ENCODE results near the gene GALNT15. TPM values are rescaled to one million over a fixed set of nuclear protein-coding genes. Genes with fewer than 3 reads are reported as not detected.

Gene GALNT15
- total RNA-seq, 2 experiments from 2014 or later = not detected

GRCh38 chr3:16183601-16184270 is 9.3 kb downstream of the GALNT15 start:
- Mint-ChIP-seq H3K4me3 (no peak overlapping the region), H3K4me1 (peaks cover 4% of the 10 kb centered on the region), H3K9me3 (ENCODE audit: low read depth) (no peaks in the 10 kb centered on the region), H3K36me3 (no peaks in the 10 kb centered on the region), H3K27me3 (peaks cover 3% of the 10 kb centered on the region), H3K27ac (no peak overlapping the region)
- no peak for DNase-seq
- CTCF ChIA-PET = no interaction called here
- no peak for ATAC-seq

GRCh38 chr3:16186086-16186485 is 11.6 kb downstream of the GALNT15 start:
- H3K27me3 Mint-ChIP-seq = peaks cover 6% of the 10 kb centered on the region
- peaks cover 4% of the 10 kb centered on the region for H3K4me1 Mint-ChIP-seq
- H3K9me3 Mint-ChIP-seq (ENCODE audit: low read depth) = no peaks in the 10 kb centered on the region
- no peak overlapping the region for H3K4me3 Mint-ChIP-seq
- CTCF ChIA-PET = no interaction called here
- no peak for ATAC-seq
- no peak for DNase-seq
- H3K36me3 Mint-ChIP-seq = no peaks in the 10 kb centered on the region
- no peak overlapping the region for H3K27ac Mint-ChIP-seq

DNA sequence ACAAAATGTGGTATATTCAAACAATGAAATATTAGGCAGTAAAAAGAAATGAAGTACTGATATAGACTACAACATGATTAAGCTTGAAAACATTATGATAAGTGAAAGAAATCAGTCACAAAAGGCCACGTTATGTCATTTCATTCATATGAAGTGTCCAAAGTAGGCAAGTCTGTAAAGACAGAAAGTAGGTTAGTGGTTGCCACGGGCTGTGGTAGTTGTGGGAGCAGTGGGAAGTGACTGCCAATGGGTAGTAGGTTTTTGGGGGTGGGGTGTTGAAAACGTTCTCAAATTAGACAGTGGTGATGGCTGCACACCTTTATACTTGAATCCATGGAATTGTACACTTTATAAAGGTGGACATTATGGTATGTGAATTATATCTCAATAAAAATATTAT is 12.1 kb downstream of the GALNT15 start:
- Mint-ChIP-seq H3K27ac (no peak overlapping the region), H3K4me1 (peaks cover 4% of the 10 kb centered on the region), H3K4me3 (no peak overlapping the region), H3K27me3 (peaks cover 6% of the 10 kb centered on the region), H3K9me3 (ENCODE audit: low read depth) (no peaks in the 10 kb centered on the region), H3K36me3 (no peaks in the 10 kb centered on the region)
- ATAC-seq = no peak
- peak; percentile 50 for DNase-seq
- CTCF ChIA-PET = no interaction called here

GRCh38 chr3:16187213-16187790 is 12.8 kb downstream of the GALNT15 start:
- Mint-ChIP-seq H3K9me3 (ENCODE audit: low read depth) (no peaks in the 10 kb centered on the region), H3K36me3 (no peaks in the 10 kb centered on the region), H3K4me1 (peaks cover 4% of the 10 kb centered on the region), H3K27me3 (peaks cover 6% of the 10 kb centered on the region), H3K27ac (no peak overlapping the region), H3K4me3 (no peak overlapping the region)
- CTCF ChIA-PET = no interaction called here
- ATAC-seq (no peak), DNase-seq (no peak)

GRCh38 chr3:16188071-16188470 is 13.6 kb downstream of the GALNT15 start:
- CTCF ChIA-PET = interaction anchor here (2.2 kb wide), 1 partner anchor 10 kb away, joined by 10 read pairs; no protein-coding TSS in a partner anchor

DNA sequence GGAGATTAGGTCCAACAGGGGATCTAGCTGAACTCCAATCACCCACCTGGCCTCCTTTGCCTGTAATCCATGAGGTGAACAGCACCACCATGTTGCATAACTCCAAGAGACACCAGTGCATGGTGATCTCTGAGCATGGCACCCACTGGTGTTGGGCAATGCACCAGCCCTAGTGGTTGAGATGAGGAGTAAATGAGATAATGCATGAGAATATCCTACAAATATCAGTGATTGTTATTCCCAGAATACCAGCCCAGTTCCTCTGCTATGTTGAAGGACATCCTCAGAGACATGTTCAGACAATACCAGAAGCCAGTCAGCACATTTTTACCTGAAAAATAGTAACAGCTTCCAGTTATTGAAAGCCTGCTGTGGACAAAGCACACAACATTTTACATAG is 14.7 kb downstream of the GALNT15 start:
- CTCF ChIA-PET = interaction anchor here (1.2 to 2.2 kb wide), 2 partner anchors 11 to 13 kb away, joined by 3 to 10 read pairs; no protein-coding TSS in a partner anchor
- no peaks in the 10 kb centered on the region for H3K9me3 Mint-ChIP-seq (ENCODE audit: low read depth)
- ATAC-seq = no peak

More at GRCh38 chr3:16188071-16188470, 13.6 kb downstream of the GALNT15 start:
- DNase-seq (no peak), ATAC-seq (no peak)
- Mint-ChIP-seq H3K36me3 (no peaks in the 10 kb centered on the region), H3K4me3 (no peak overlapping the region), H3K4me1 (peaks cover 4% of the 10 kb centered on the region), H3K27ac (no peak overlapping the region), H3K9me3 (ENCODE audit: low read depth) (no peaks in the 10 kb centered on the region), H3K27me3 (peaks cover 8% of the 10 kb centered on the region)

GRCh38 chr3:16190704-16191103 is 16.2 kb downstream of the GALNT15 start:
- Mint-ChIP-seq H3K4me3 (no peak overlapping the region), H3K4me1 (peaks cover 4% of the 10 kb centered on the region), H3K27me3 (peaks cover 15% of the 10 kb centered on the region), H3K9me3 (ENCODE audit: low read depth) (no peaks in the 10 kb centered on the region), H3K27ac (no peak overlapping the region), H3K36me3 (no peaks in the 10 kb centered on the region)
- DNase-seq (no peak), ATAC-seq (no peak)
- CTCF ChIA-PET = interaction anchor here (0.7 kb wide), 2 partner anchors 13 to 396 kb away, joined by 3 to 5 read pairs; no protein-coding TSS in a partner anchor

More for the DNA sequence above, 14.7 kb downstream of the GALNT15 start:
- Mint-ChIP-seq H3K36me3 (no peaks in the 10 kb centered on the region), H3K4me3 (no peak overlapping the region), H3K27ac (no peak overlapping the region), H3K4me1 (peaks cover 4% of the 10 kb centered on the region), H3K27me3 (peaks cover 15% of the 10 kb centered on the region)
- DNase-seq = no peak

DNA sequence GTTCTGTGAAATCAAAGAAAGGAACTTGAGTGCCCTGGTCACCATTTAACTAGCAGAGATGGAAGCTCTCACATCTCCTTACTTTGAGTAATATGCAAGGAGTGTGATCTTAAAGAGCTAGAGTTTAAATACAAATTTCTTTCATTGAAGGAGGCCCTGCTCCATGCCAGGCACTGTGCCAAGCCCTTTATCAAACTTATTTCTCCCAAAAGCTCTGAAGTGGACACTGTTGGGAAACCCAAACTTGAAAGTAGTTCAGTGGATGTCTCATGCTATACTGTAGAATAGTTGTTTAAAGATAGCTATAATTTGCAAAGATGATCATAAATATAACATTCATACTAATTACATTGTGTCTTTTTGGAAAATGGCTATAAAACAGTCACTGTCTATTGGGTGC is 17.1 kb downstream of the GALNT15 start:
- H3K36me3 Mint-ChIP-seq = no peaks in the 10 kb centered on the region
- CTCF ChIA-PET = no interaction called here
- peaks cover 15% of the 10 kb centered on the region for H3K27me3 Mint-ChIP-seq
- no peak overlapping the region for H3K27ac Mint-ChIP-seq
- peaks cover 1% of the 10 kb centered on the region for H3K4me1 Mint-ChIP-seq
- H3K9me3 Mint-ChIP-seq (ENCODE audit: low read depth) = no peaks in the 10 kb centered on the region
- DNase-seq (no peak), ATAC-seq (no peak)
- no peak overlapping the region for H3K4me3 Mint-ChIP-seq

DNA sequence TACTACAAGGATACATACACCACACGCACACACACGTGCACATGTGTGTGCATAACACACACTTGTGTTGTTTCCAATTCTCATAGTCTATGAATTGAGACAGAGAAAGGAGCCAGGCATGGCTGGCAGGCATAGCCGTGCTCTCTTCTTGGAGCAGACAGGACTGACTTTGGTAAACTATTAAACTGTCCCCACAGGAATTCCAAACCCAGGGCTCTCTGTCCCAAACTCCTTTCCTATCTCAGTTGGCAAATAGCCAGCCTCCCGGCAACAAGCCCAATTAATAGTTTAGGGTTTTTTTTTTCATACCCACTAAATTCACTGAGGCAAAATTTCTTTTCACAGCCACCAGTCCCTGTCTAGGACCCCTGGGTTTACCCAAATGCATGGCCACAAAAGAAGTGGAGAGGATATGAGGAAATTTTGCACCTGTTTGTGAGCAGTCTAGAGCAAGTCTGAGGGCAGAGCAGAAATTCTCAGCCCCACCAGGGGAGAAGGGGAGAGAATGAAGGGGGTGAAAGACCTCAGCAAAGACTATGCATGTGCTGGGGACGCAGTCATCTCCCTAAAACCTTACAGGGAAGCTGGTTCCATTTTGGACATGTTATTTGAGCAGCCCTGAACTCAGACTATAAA is 17.8 kb downstream of the GALNT15 start:
- no peak overlapping the region for H3K27ac Mint-ChIP-seq
- H3K4me1 Mint-ChIP-seq = no peaks in the 10 kb centered on the region
- H3K4me3 Mint-ChIP-seq = no peak overlapping the region
- no peaks in the 10 kb centered on the region for H3K36me3 Mint-ChIP-seq
- CTCF ChIA-PET = no interaction called here
- no peak for DNase-seq
- H3K27me3 Mint-ChIP-seq = peaks cover 15% of the 10 kb centered on the region
- no peak for ATAC-seq
- H3K9me3 Mint-ChIP-seq (ENCODE audit: low read depth) = no peaks in the 10 kb centered on the region

GRCh38 chr3:16198427-16198826 is 23.9 kb downstream of the GALNT15 start:
- Mint-ChIP-seq H3K4me1 (peaks cover 9% of the 10 kb centered on the region), H3K4me3 (no peak overlapping the region), H3K9me3 (ENCODE audit: low read depth) (no peaks in the 10 kb centered on the region), H3K27me3 (peaks cover 10% of the 10 kb centered on the region), H3K27ac (no peak overlapping the region), H3K36me3 (no peaks in the 10 kb centered on the region)
- ATAC-seq = no peak
- CTCF ChIA-PET = no interaction called here
- DNase-seq = no peak

DNA sequence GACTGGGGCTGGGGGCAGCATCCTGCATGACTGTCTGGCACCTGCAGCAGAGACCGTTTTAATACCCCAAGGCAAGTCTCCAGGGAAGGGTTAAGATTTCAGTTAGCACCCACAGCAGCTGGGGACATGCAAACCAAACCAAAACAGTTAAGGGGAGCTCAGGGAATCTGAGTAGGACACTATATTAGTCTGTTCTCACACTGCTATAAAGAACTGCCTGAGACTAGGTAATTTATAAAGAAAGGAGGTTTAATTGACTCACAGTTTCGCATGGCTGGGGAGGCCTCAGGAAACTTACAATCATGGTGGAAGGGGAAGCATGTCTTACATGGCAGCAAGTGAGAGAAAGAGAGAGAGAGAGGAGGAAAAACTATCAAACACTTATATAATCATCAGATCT is 25.3 kb downstream of the GALNT15 start:
- Mint-ChIP-seq H3K27me3 (peaks cover 5% of the 10 kb centered on the region), H3K4me3 (no peak overlapping the region), H3K4me1 (peaks cover 14% of the 10 kb centered on the region), H3K27ac (no peak overlapping the region), H3K36me3 (no peaks in the 10 kb centered on the region), H3K9me3 (ENCODE audit: low read depth) (no peaks in the 10 kb centered on the region)
- CTCF ChIA-PET = no interaction called here
- no peak for DNase-seq
- no peak for ATAC-seq

DNA sequence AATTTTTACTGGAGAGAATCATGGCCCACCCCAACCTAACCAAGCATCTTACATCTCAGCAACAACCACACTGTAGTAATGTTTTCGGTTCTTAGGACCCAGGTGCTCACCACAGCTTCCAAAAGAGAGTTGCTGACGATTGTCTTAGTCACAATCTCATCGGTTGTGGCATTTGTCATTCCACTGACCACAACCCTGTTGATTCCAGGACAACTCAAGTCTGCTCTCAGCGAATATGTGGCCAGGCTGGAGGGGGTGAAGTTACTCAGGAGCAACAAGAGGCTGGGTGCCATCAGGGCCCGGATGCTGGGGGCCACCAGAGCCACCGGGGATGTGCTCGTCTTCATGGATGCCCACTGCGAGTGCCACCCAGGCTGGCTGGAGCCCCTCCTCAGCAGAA is 25.9 kb downstream of the GALNT15 start:
- no peak overlapping the region for H3K4me3 Mint-ChIP-seq
- H3K27me3 Mint-ChIP-seq = peaks cover 5% of the 10 kb centered on the region
- CTCF ChIA-PET = interaction anchor here (1.9 kb wide), 1 partner anchor 22 kb away, joined by 4 read pairs; no protein-coding TSS in a partner anchor
- H3K27ac Mint-ChIP-seq = no peak overlapping the region
- no peak for ATAC-seq
- H3K4me1 Mint-ChIP-seq = peaks cover 18% of the 10 kb centered on the region
- H3K9me3 Mint-ChIP-seq (ENCODE audit: low read depth) = no peaks in the 10 kb centered on the region
- H3K36me3 Mint-ChIP-seq = no peaks in the 10 kb centered on the region
- no peak for DNase-seq

DNA sequence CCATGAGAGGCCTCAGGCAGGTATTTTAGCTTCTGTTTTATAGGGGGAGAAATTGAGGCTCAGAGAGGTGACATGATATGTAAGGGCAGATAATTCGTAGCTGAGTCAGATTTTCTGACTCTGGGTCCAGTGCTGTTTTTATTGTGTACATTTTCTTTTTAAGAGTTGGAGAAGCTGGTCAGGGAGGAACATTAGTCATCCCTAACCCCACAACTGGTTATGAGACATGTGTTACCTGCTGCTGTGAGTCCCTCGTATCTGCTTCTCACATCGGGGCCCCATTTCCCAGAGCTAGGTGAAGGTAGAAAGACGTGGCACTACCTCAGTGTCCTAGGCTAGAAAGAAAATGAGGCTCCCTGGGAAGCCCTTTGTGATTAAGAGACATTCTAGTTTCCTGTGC is 28.6 kb downstream of the GALNT15 start:
- ATAC-seq (no peak), DNase-seq (no peak)
- Mint-ChIP-seq H3K27me3 (peaks cover 5% of the 10 kb centered on the region), H3K9me3 (ENCODE audit: low read depth) (no peaks in the 10 kb centered on the region), H3K4me3 (no peak overlapping the region), H3K4me1 (peaks cover 22% of the 10 kb centered on the region), H3K36me3 (no peaks in the 10 kb centered on the region), H3K27ac (peak overlapping the region; percentile 41)
- CTCF ChIA-PET = no interaction called here

All from activated CD8-positive, alpha-beta memory T cell treated with anti-CD3 and anti-CD28 coated beads, Interleukin-2, amount 10 ng/mL, durations not matched to agents 7 days and 5 days (primary cell).